ENCODE data around the gene LAIR1. TPM values are rescaled to one million over a fixed set of nuclear protein-coding genes. Genes with fewer than 3 reads are reported as not detected.
"Not testable (repeated sequence)": the region's sequence is repeated elsewhere in the genome, so short reads cannot be mapped to it uniquely, and the experiment has no call there.

LAIR1 gene
- total RNA-seq, 1 donor from 2014 or later: 30.5 TPM

- no peak for DNase-seq
- POLR2A ChIA-PET: interaction anchor here (0.9 to 1.9 kb wide), 8 partner anchors 11 to 62 kb away, joined by 3 to 18 read pairs (median 6); partner anchors contain the start of gene LAIR1
- CTCF ChIA-PET: interaction anchor here (1.6 to 5.5 kb wide), 7 partner anchors 11 to 155 kb away, joined by 6 to 80 read pairs (median 9); partner anchors contain the start of gene LAIR1
- intact Hi-C loops (cut with micrococcal nuclease): loop anchor here (2.0 kb wide), 3 partner anchors 17 to 123 kb away; partner anchors contain the start of gene LAIR1
- H3K4me1 Mint-ChIP-seq: peaks cover 54% of the 10 kb centered on the region
- H3K9me3 Mint-ChIP-seq: no peaks in the 10 kb centered on the region
- no peaks in the 10 kb centered on the region for H3K27me3 Mint-ChIP-seq
- H3K36me3 Mint-ChIP-seq (ENCODE audit: low read depth): no peaks in the 10 kb centered on the region
- TF ChIP-seq CTCF (IDR thresholded peaks at IDR 0.05): no peak
- no peak overlapping the region for H3K4me3 Mint-ChIP-seq
- peak overlapping the region; percentile 87 for H3K27ac Mint-ChIP-seq
- ATAC-seq (ENCODE audit: low read depth): no peak
Observed at GRCh38 chr19:54389553-54389952, 24.8 kb upstream of the LAIR1 start.

GRCh38 chr19:54388802-54389139 is 24.0 kb upstream of the LAIR1 start:
- Mint-ChIP-seq H3K27ac (peak overlapping the region; percentile 87), H3K4me1 (peaks cover 50% of the 10 kb centered on the region), H3K4me3 (peak overlapping the region; percentile 85), H3K36me3 (ENCODE audit: low read depth) (no peaks in the 10 kb centered on the region), H3K9me3 (no peaks in the 10 kb centered on the region), H3K27me3 (no peaks in the 10 kb centered on the region)
- TF ChIP-seq CTCF (IDR thresholded peaks at IDR 0.05): no peak
- intact Hi-C loops (cut with micrococcal nuclease): loop anchor here (1.0 to 2.0 kb wide), 4 partner anchors 10 to 122 kb away; partner anchors contain the start of gene LAIR1
- peak; percentile 60 for ATAC-seq (ENCODE audit: low read depth)
- ChIA-PET POLR2A (interaction anchor here (0.5 to 1.9 kb wide), 11 partner anchors 10 to 61 kb away, joined by 3 to 18 read pairs (median 7); partner anchors contain the start of gene LAIR1), CTCF (interaction anchor here (0.9 to 5.5 kb wide), 12 partner anchors 10 to 199 kb away, joined by 3 to 80 read pairs (median 6); partner anchors contain the start of genes LAIR1 and MBOAT7)
- DNase-seq: no peak

- DNase-seq (no peak), ATAC-seq (ENCODE audit: low read depth) (peak; percentile 67)
- POLR2A ChIA-PET: interaction anchor here (0.5 to 1.9 kb wide), 10 partner anchors 9 to 60 kb away, joined by 3 to 18 read pairs (median 8); partner anchors contain the start of gene LAIR1
- intact Hi-C loops (cut with micrococcal nuclease): loop anchor here (1.0 to 2.0 kb wide), 4 partner anchors 10 to 121 kb away; partner anchors contain the start of gene LAIR1
- no peaks in the 10 kb centered on the region for H3K9me3 Mint-ChIP-seq
- H3K27me3 Mint-ChIP-seq: no peaks in the 10 kb centered on the region
- H3K4me1 Mint-ChIP-seq: peaks cover 52% of the 10 kb centered on the region
- H3K36me3 Mint-ChIP-seq (ENCODE audit: low read depth): no peaks in the 10 kb centered on the region
- CTCF ChIA-PET: interaction anchor here (0.9 to 5.5 kb wide), 12 partner anchors 9 to 199 kb away, joined by 3 to 80 read pairs (median 6); partner anchors contain the start of genes LAIR1 and MBOAT7
- peak overlapping the region; percentile 87 for H3K27ac Mint-ChIP-seq
- H3K4me3 Mint-ChIP-seq: peak overlapping the region; percentile 85
- no peak for TF ChIP-seq CTCF (IDR thresholded peaks at IDR 0.05)
Observed at GRCh38 chr19:54387991-54388801, 23.5 kb upstream of the LAIR1 start.

GRCh38 chr19:54383330-54383729 is 18.6 kb upstream of the LAIR1 start:
- intact Hi-C loops (cut with micrococcal nuclease): no loop called here
- Mint-ChIP-seq H3K27me3 (no peaks in the 10 kb centered on the region), H3K27ac (peak overlapping the region; percentile 9), H3K4me1 (peaks cover 44% of the 10 kb centered on the region), H3K4me3 (no peak overlapping the region), H3K9me3 (peaks cover 4% of the 10 kb centered on the region), H3K36me3 (ENCODE audit: low read depth) (no peaks in the 10 kb centered on the region)
- no peak for ATAC-seq (ENCODE audit: low read depth)
- ChIA-PET POLR2A (interaction anchor here (0.8 to 1.7 kb wide), 3 partner anchors 30 to 46 kb away, joined by 3 to 6 read pairs (median 5); no protein-coding TSS in a partner anchor), CTCF (no interaction called here)
- no peak for TF ChIP-seq CTCF (IDR thresholded peaks at IDR 0.05)
- DNase-seq: no peak

GRCh38 chr19:54382041-54382440 is 17.3 kb upstream of the LAIR1 start:
- intact Hi-C loops (cut with micrococcal nuclease); ATAC-seq (ENCODE audit: low read depth); H3K36me3 Mint-ChIP-seq (ENCODE audit: low read depth); DNase-seq; H3K27me3 Mint-ChIP-seq; H3K27ac Mint-ChIP-seq; H3K9me3 Mint-ChIP-seq; H3K4me3 Mint-ChIP-seq: not testable (repeated sequence)
- peaks cover 43% of the 10 kb centered on the region for H3K4me1 Mint-ChIP-seq
- ChIA-PET POLR2A (interaction anchor here (0.6 to 1.7 kb wide), 2 partner anchors 21 to 29 kb away, joined by 3 to 4 read pairs; no protein-coding TSS in a partner anchor), CTCF (interaction anchor here (1.2 kb wide), 1 partner anchor 57 kb away, joined by 4 read pairs; no protein-coding TSS in a partner anchor)
